ENCODE measurements around the gene GADL1.
A peak's percentile ranks its signal among the peaks of the same experiment; 100 is the strongest.

The GADL1 gene

DNA sequence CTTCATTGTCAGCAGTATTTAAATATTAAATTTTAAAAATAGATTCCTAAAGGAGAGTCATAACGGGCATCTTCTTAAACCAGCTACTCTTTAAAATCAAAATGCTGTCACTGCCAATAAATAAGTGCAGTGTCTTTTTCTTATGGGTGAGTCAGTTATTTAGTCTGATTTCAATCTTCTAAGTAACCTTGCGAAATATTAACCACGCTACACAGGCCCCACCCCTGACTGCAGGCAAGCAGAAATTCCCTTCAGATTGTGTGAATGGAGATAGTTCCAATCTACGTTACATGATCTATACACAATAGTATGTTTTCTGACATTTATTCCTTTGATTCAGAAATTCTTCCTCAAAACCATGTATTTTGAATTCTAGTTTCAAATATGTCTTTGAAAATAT lies 141.5 kb downstream of the GADL1 start:
- no peak for DNase-seq

DNA sequence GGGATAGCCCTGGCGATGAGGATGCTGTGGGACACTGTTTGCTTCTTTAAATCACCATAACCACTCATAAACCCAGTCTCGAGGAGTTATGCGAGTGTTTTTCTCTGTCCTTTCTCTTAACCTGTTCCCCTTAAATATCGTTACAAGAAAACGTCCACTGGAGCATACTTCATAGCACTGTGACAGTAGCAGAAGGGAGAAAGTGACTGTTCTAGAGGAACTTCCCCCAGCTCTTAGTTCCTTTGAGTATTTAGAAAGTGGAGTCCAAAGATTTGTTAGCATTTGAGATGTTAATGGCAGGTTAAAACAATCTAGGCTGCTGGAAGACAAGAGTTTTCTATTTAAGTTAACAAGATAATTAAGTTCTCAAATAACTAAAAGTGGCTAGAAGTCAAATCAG lies 142.0 kb downstream of the GADL1 start:
- DNase-seq, result no peak

DNA sequence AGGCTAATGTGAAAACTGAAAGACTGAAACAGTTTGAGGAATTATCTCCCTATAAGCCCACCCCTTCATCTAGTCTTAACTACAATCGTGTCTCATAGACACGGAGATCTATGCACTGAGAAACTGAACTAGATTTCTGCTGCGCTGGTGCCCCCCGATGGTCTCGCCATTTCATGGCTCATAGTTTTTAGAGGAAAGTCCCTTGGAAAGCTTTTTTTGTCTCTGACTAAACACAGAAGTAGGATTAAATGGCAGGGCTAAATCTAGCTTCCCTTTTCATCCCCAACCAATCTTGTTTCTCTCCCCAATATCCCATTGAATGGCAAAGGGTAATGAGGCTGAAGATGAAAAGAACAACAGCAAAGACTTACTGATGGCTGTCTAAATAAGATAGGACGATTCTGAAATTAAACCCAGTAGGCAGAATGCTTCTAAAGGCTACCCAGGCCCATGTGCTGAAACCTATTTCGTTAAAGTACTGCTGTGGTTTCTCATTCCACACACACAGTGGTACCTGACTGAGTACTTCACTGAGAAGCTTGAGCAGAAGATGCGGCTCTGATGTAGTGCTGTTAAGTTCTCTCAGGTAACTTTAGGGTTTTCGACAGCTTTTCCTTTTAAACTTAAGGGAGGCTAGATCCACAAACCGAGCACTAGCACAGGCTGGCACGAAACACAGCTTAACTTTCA lies 142.7 kb downstream of the GADL1 start:
- DNase-seq, result peak; percentile 39

DNA sequence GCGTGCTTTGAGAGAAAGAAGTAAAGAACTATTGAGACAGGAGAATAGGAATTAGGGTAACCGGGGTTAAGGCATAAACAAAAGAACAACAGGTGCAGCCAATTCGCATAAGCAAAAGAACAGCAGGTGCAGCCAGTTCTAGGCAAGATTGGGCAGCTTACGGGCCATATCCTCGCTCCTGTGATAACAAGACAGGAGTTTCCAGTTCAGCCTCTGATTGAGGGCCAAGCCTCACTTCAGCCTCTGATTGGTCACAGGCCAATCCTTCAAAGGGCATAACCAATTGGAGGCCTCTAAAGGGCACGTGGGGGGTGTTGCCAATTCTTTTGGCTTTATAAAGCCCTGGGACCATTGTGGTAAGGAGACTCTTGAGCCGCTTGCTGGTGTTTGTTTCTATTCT lies 143.5 kb downstream of the GADL1 start:
- no peak for DNase-seq

DNA sequence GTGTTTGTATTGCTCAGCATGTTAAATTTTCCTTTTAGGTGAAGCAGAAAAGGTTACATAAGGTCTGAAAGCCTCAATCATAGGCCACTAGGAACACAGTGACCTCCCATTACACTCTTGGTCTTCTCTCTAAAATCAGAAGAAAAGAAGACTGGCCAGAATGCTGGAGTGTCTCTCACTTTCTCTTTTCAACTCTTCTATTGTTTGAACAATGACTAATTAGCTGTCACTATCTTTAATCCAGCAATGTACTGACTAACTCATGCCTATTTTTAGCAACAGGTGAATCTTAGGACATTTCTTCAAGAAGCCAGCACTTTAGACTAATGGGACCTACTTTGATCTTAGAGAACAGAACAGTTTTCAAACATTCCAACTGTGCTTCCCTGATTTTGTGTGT lies 145.2 kb downstream of the GADL1 start:
- no peak for DNase-seq

DNA sequence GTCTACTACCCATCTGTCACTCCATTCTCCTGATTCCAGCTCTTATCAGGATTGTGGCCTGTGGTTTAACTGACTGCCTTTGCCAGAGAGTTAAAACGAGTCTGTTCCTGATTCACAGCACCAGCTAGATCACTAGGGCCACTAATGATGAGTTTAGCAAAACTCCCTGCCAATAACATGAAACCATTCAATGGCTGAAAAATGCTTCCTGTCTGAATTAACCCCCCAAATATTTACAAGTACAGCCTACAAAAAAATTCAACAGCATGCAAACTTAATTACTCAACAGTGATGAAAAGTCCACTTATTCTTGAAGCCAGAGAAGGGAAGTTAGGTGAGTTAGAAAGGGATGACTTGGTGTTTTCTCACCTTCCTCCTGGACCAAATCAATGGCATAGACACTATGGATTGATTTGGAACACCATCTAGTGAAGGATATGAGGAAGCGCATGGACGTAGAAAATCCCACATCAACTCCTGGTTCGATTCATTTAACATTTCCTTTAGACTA lies 146.6 kb downstream of the GADL1 start:
- DNase-seq, result no peak

DNA sequence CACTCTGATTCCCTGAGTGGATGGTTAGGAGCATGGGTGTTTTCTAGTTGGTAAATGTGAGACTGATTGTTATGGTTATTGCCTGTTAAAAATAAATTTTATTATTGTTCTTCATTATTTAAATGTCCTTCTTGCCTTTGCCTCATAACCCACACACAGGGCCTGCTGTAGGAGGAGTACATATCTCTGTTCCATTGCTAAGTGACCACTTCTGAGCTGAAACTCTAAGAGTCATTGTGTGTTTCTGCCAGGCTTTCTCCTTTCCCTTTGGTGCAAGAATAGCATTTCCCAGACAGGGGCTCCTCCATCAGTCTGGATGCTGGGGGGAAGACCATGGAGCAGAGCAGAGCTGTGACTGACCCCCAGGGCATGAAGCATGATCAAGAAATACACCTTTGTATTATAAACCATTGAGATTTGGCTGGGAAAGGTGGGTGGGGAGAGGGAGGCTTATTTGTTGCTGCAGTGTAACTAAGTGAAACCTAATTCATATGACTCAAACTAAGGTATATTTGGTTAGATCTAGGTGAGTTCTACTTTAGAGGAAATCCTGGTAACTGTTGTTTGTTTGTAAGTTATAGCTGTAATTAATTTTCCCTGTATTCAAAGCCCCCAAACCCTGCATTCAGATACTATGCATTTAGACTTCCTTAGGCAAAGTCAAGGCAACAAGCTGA lies 150.7 kb downstream of the GADL1 start:
- no peak for DNase-seq

DNA sequence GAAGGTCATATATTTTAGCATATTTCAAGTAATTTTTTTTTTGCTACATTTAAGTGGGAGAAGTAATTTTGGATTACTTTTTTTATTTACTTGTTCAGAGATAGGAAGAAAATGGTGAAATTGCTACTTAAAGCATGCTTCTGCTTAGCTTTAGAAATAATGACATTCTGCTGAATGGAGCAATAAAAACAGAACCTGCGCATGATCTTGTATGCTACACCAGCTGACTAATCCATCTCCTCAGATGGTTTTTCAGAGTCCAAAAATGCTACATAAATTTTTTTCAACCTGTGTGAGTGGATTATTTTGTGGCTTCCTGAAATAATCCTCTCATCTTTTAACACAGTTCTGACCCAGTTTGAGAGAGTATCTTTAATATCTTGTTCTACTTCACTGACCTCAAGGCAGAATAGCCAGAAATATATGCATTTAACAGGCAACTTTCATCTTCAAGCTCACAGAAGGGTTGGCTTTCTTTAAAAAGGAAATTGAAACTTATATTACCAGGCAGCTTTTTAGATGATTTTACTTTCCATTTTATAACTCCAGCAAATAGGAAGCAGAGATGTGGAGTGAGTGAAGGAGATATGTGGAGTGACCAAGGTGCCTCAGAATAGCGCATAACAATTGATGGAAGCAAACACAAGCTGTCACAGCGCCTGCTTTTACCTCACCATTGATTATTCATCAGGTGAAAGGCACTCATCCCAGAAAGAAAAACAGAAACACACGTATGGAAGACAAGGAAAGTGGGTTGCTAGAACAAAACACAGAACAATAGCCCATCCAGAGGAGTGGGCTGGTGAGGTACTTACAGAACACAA lies 151.5 kb downstream of the GADL1 start:
- DNase-seq, result no peak

DNA sequence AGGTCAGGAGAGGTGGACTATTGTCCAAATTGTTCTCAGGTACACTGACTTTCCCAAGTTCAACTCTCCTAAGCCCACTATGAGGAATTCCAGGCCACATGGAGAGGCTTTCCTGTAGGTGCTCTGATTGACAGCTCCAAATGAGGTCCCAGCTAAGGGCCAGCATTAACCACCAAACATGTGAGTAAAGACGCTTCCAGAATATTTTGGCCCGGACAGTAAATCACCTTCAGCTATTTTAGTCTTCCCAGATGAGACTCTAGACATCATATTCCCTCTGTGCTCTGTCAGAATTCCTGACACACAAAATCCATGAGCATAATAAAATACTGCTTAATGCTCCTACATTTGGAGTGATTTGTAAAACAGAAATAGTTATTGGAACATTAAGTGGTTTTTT lies 152.6 kb downstream of the GADL1 start:
- no peak for DNase-seq

DNA sequence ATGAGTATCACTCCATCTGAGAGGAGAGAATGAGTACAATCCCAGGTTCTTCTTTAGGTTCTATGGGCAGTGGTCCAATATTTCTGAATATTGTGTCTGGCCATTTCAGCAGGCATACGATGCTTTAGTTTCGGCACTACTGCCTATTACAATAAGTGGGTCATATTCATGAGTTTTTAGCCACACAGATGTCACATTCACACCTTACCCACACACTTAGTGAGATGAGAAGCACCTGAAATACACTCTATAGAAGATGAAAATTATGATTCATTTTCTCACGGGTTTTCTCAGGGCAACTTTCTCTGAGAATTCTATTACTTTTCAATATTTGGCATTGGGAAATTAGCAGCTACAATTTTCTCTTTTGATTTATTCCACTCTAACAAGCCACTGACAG lies 155.9 kb downstream of the GADL1 start:
- no peak for DNase-seq

DNA sequence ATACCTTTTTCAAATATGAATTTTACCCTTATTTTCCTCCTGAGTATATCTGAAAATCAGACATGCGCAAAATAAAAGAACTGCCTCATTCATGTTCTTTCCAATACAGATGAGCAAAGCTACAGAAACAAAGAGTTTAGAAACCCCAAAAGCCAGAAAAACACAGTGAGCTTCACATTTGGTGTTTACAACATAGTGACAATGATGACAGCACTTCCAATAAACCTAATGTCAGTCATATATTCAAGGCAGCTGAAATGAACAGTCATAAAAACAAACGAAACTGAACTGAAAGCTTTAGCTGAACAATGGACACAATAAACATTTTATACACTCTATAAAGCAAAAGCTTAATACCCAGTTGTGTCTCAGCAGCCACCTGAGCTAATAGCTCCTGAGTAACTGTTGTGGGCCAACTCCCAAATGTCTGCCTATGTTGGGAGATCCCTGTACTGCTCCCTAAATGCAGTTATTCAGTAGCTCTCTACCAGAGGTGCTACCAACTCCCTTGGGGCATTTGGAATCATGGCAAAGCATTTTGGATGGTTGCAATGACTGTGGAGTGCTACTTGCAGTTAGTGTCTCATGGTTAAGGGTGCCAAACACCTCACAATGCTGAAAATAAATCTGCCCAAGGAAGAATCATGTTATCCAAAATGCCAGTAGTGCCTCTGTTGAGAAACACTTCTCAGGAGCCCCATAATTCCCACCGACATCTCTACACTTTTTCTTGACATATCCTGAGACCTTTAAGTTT lies 156.5 kb downstream of the GADL1 start:
- DNase-seq, result no peak

DNA sequence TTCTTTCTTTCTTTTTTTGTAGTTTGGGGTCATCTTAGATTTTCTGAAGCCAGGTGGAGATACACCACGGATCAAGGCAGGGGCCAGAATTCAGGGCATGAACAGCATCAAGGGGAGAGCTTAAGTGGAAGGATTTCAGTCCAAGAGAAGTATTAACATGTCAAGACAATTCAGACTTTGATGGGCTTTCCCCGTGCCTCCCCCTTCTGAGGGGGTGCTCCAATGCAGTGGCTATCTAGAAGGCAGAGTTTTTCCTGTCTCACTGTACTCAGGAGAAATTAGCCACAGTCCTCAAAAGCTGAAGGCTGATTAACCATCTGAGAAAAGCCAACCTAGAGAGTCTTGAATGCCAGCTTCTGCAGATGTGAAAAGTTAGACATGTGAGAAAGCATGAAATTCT lies 160.8 kb downstream of the GADL1 start:
- DNase-seq, result no peak

DNA sequence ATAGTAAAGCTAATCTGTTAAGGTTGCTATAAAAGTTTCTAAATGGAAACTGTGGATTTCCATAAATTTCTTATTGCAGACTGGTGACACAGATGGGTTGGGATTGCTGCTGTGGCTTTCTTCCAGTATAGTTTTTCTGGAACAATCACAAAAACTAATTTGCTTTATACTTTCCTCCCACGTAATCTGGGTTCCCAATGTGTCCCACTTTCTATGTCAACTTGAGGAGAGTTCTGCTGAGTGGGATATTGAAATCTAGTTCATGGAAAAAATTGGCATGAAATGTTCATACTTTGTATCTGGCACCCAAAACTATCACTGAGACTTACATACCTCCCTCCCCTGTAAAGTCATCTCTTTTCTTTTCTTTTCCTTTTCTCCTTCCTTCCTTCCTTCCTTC lies 161.3 kb downstream of the GADL1 start:
- no peak for DNase-seq

DNA sequence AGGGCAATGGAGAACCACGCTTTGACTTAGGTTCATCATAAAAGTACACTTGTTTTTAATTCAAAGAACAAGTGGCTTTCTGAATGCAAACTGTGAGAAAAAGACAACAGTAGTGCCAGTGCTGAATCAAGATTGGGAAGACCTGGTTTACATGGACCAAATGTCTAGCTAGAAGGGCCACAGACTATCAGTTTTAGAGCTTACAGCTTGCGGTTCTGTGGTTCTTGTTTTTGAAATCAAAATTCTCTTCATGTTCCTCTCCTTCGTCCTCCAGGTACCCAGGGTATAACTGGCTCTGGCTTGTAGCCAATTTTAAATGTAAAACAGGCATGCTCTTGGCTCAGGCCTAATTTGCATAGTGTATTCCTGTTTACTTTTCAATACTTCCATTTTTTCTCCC lies 163.5 kb downstream of the GADL1 start:
- no peak for DNase-seq

DNA sequence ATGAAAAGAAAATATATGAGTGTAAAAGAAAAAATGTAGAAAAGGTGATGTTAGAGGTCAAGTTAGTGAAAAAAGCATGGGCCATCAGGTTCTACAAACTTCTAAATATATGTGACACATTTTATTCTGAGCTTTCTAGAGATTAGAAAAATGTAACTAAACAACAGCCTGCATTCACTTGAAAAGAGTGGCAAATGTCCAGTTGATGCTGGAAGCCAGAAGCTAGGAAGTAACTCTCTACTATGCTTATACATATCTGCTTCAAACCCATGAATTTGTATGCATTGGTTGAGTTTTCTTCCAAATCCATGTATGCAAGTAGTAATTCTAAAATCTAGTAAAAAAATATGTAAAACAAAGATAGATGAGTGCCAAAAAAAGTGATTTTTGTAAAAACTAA lies 164.5 kb downstream of the GADL1 start:
- DNase-seq, result no peak

DNA sequence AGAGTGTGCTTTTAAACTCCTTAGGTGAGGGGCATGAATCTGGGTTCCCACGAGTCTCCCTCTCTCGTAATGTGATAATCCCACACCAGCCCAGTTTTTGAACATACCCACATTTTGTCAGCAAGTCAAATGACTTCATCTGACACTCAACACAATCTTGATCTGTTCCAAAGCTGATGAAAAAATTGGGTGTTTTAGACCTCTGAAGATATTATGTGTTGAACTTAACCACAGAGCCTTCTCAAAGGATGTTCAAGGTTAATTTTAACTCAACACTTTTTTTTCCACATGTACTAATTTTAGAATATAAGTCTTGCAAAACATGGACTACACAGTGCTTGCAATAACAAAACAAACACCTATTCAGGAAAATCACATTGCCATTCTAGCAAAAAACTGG lies 164.9 kb downstream of the GADL1 start:
- DNase-seq, result no peak

DNA sequence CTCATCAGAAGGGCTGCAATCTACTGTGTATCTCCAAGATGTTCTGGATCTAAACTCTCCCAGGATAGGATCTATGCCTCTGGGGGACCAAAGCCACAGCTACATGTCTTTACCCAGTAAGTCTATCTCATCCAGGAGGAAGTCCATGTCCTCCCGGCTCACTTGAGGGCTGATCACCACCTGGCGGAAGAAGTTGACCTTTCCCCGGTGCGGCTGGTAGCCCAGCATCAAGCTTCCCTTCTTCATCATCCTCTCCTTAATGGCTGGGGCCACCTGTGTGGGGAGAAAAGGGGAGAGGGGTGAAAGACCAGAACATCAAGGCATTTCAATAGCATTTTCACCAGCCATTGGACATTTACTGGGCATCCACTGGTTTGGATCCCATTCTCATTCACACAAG lies 166.3 kb downstream of the GADL1 start:
- DNase-seq, result no peak

DNA sequence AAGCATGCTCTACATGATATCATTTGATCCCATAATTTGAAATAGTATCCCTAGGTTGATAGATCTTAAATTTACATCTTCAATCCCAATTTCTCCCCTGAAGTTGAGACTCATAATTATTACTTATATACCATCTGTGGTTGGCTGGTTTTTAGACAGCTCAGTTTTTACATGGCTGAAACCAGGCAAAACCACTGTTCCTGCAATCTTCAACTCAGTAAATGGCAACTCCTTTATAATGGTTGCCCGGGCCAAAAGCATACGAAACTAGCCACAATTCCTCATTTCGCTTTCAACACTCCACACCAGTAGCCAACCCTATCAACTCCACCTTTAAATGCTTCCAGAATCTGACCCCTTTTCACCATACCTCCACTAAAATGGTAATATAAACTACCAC lies 169.6 kb downstream of the GADL1 start:
- no peak for DNase-seq

DNA sequence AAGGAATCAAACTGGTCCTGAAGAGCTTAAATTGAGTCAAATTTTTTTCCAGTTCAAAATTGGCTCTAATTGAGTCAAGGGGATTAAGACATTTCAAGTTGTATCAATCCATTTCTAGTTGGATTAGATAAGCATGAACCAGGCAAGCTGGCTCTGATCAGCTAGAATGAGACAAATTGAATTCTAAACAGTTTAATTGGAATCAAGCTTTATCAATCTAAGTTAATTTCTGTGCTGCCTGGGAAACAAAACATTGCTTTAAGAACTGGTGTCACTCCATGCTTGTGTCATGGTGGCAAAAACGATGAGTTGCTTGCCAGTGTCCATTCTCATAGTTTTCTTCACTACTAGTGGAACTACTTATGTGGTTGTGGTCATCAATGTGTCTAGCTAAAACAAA lies 171.2 kb downstream of the GADL1 start:
- no peak for DNase-seq

DNA sequence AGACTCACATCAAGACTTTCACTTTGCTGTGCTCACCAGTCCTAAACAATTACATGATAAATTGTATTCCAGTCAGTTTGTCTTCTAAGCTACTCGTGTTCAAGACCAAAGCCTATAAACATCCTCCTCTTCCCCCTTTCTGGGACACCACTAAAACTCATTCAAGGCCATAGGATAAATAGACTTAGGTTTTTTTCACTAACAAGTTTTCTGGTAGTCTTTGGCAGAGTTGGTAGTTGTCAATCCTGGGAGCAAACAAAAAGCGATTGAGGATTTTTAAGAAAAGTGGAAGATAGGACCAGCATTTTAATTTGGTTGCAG lies 173.2 kb downstream of the GADL1 start:
- no peak for DNase-seq

DNA sequence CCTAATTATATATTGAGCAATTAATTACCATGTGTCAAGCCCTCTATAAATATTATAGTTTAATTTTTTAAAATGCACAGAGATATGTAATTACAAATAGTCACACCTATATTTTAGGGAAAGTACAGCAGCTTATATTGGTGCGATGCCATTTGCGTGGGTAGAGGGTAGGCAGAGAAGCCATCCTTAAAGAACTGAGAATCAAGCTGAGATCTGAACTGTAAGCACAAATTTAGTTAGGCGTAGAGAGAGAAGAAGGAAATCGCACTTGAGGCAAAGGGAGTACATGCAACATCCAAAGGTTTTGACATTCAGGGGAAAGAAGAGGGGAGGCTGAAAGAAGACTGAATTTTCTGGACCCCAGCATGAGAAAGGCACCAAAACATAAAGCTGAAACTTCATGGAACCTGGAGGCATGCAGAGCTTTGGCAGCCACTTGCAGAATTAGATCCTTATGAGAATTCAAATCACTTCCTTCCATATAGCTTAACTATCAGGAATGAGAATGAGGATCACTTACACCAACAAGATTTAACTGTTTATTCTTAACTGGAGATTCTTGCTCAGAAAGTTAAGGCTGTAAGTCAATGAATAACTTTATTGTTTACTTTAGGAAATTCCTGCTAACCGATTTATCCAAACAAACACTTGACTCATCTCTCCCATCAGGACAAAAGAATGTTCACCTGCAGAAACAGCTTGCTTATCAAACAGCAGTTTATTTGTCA lies 173.7 kb downstream of the GADL1 start:
- DNase-seq, result no peak

DNA sequence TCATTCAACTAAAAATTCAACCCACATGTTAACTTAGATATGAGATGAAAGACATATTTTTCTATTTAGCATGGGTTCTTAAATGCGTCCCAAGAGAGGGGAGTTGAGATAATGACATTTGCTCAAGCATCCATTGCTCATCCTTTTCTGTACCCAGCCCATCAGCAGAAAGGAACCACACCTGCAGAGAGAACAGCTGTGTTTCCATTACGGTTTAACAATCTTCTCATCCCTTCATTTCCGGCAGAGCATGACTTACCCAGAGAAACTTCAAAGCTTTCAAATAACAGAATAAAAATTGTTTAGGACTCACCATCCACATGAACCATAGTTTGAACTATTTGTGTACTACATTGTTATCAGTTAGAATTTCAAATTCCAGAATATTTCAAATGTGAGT lies 174.9 kb downstream of the GADL1 start:
- no peak for DNase-seq

Measured in CD4-positive, alpha-beta T cell treated with Interleukin-12 subunit alpha and Interleukin-12 subunit beta, for 1 hour (primary cell).